GM21576 (cell line): Measurements from ENCODE around the gene CORO1C.
"Not testable (repeated sequence)": the region's sequence is repeated elsewhere in the genome, so short reads cannot be mapped to it uniquely, and the experiment has no call there.

Experiments
- ATAC-seq: cut with Tn5 transposase; IDR thresholded peaks from one replicate; pipeline ENCODE4 v1.9.1; 2021; ENCODE audit warnings: mild to moderate bottlenecking, moderate library complexity; ENCODE audit not compliant: unreplicated experiment

Gene CORO1C

GRCh38 chr12:108731105-108731865 lies at the start of gene CORO1C:
Gene CORO1C, minus strand, starts transcription at chr12:108731518. Its CDS starts 30,200 bp downstream, at chr12:108701318.
- ATAC-seq: peak; percentile 73

- ATAC-seq: no peak
Observed at GRCh38 chr12:108779998-108780688, 48.8 kb upstream of the CORO1C start.

- no peak for ATAC-seq
Observed at GRCh38 chr12:108778053-108778452, 46.7 kb upstream of the CORO1C start.

- ATAC-seq: no peak
Observed at GRCh38 chr12:108777156-108777555, 45.8 kb upstream of the CORO1C start.

GRCh38 chr12:108773798-108774788 lies 42.8 kb upstream of the CORO1C start:
- ATAC-seq: no peak

- no peak for ATAC-seq
Observed at GRCh38 chr12:108772891-108773797, 41.8 kb upstream of the CORO1C start.

GRCh38 chr12:108772247-108772646 lies 40.9 kb upstream of the CORO1C start:
- no peak for ATAC-seq

- ATAC-seq: not testable (repeated sequence)
Observed at GRCh38 chr12:108771835-108772234, 40.5 kb upstream of the CORO1C start.

GRCh38 chr12:108770963-108771362 lies 39.6 kb upstream of the CORO1C start:
- no peak for ATAC-seq

GRCh38 chr12:108770269-108770829 lies 39.0 kb upstream of the CORO1C start:
- no peak for ATAC-seq

GRCh38 chr12:108768591-108769500 lies 37.5 kb upstream of the CORO1C start:
- peak; percentile 68 for ATAC-seq

GRCh38 chr12:108766294-108766693 lies 35.0 kb upstream of the CORO1C start:
- ATAC-seq: no peak

- no peak for ATAC-seq
Observed at GRCh38 chr12:108765289-108765764, 34.0 kb upstream of the CORO1C start.

GRCh38 chr12:108764540-108765288 lies 33.4 kb upstream of the CORO1C start:
- ATAC-seq: no peak

- no peak for ATAC-seq
Observed at GRCh38 chr12:108761226-108761625, 29.9 kb upstream of the CORO1C start.

GRCh38 chr12:108759924-108760323 lies 28.6 kb upstream of the CORO1C start:
- no peak for ATAC-seq

GRCh38 chr12:108757856-108758255 lies 26.5 kb upstream of the CORO1C start:
- no peak for ATAC-seq

- ATAC-seq: no peak
Observed at GRCh38 chr12:108756421-108756820, 25.1 kb upstream of the CORO1C start.
